Endothelial cell (in vitro differentiated cells): ENCODE data around the gene PPP2R2C. TPM values are rescaled to one million over a fixed set of nuclear protein-coding genes. Genes with fewer than 3 reads are reported as not detected.

ENCODE experiments used
- DNase-seq: peaks from one replicate; pipeline ENCODE4 v3.0.0; 2021; ENCODE audit warnings: low spot score
- H3K27ac Mint-ChIP-seq: one replicate; pipeline ENCODE4 v1.8.0; 2021; ENCODE audit warnings: mixed read lengths, inconsistent platforms; ENCODE audit not compliant: unreplicated experiment
- H3K27me3 Mint-ChIP-seq: one replicate; pipeline ENCODE4 v1.8.0; 2021; ENCODE audit warnings: mild to moderate bottlenecking, moderate library complexity, mixed read lengths, inconsistent platforms; ENCODE audit not compliant: unreplicated experiment
- H3K36me3 Mint-ChIP-seq: one replicate; pipeline ENCODE4 v1.8.0; 2021; ENCODE audit warnings: mild to moderate bottlenecking, low read depth, mixed read lengths, inconsistent platforms; ENCODE audit not compliant: unreplicated experiment
- H3K4me1 Mint-ChIP-seq: one replicate; pipeline ENCODE4 v1.8.0; 2021; ENCODE audit warnings: mild to moderate bottlenecking, mixed read lengths, inconsistent platforms; ENCODE audit not compliant: unreplicated experiment
- H3K4me3 Mint-ChIP-seq: one replicate; pipeline ENCODE4 v1.8.0; 2021; ENCODE audit warnings: mild to moderate bottlenecking, mixed read lengths, inconsistent platforms; ENCODE audit not compliant: unreplicated experiment
- H3K9me3 Mint-ChIP-seq: one replicate; pipeline ENCODE4 v1.8.0; 2021; ENCODE audit warnings: mixed read lengths, inconsistent platforms; ENCODE audit not compliant: unreplicated experiment
- CTCF ChIP-seq: fragments of 200-600 bp; sonication (generic); IDR thresholded peaks from one replicate; pipeline ENCODE4 v1.5.0; 2021; ENCODE audit warnings: antibody characterized with exemption; ENCODE audit not compliant: unreplicated experiment
- total RNA-seq: library from RNA; stranded (reverse); fragmentation: NEBNext Ultra II Directional; extraction: Animal tissue kit (Norgen Biotek cat#: 25700); gene quantifications from one replicate; pipeline ENCODE4 v1.2.1, GENCODE V29; 2021; ENCODE audit not compliant: unreplicated experiment

Gene PPP2R2C
- total RNA-seq, 1 donor from 2014 or later = 1.7 TPM

GRCh38 chr4:6378493-6379445 lies 93.6 kb downstream of the PPP2R2C start:
- peaks cover 5% of the 10 kb centered on the region for H3K9me3 Mint-ChIP-seq
- no peak for DNase-seq
- H3K27me3 Mint-ChIP-seq = peaks cover 7% of the 10 kb centered on the region
- TF ChIP-seq CTCF = no peak
- no peak overlapping the region for H3K27ac Mint-ChIP-seq
- H3K4me3 Mint-ChIP-seq = no peak overlapping the region
- H3K4me1 Mint-ChIP-seq = no peaks in the 10 kb centered on the region
- H3K36me3 Mint-ChIP-seq = no peaks in the 10 kb centered on the region

- H3K4me3 Mint-ChIP-seq = no peak overlapping the region
- H3K36me3 Mint-ChIP-seq = no peaks in the 10 kb centered on the region
- H3K4me1 Mint-ChIP-seq = no peaks in the 10 kb centered on the region
- no peak for DNase-seq
- H3K27me3 Mint-ChIP-seq = peaks cover 7% of the 10 kb centered on the region
- no peak for TF ChIP-seq CTCF
- H3K27ac Mint-ChIP-seq = no peak overlapping the region
- peaks cover 5% of the 10 kb centered on the region for H3K9me3 Mint-ChIP-seq
These were observed 94.6 kb downstream of the PPP2R2C start for GRCh38 chr4:6377626-6378492.

- no peaks in the 10 kb centered on the region for H3K4me1 Mint-ChIP-seq
- no peak overlapping the region for H3K4me3 Mint-ChIP-seq
- DNase-seq = no peak
- no peak overlapping the region for H3K27ac Mint-ChIP-seq
- peaks cover 8% of the 10 kb centered on the region for H3K27me3 Mint-ChIP-seq
- H3K36me3 Mint-ChIP-seq = no peaks in the 10 kb centered on the region
- no peak for TF ChIP-seq CTCF
- H3K9me3 Mint-ChIP-seq = peaks cover 5% of the 10 kb centered on the region
These were observed 96.7 kb downstream of the PPP2R2C start for GRCh38 chr4:6375620-6376295.

- no peaks in the 10 kb centered on the region for H3K36me3 Mint-ChIP-seq
- no peak overlapping the region for H3K27ac Mint-ChIP-seq
- peaks cover 5% of the 10 kb centered on the region for H3K9me3 Mint-ChIP-seq
- no peak overlapping the region for H3K4me3 Mint-ChIP-seq
- TF ChIP-seq CTCF = no peak
- DNase-seq = no peak
- H3K27me3 Mint-ChIP-seq = peaks cover 8% of the 10 kb centered on the region
- H3K4me1 Mint-ChIP-seq = no peaks in the 10 kb centered on the region
These were observed 97.8 kb downstream of the PPP2R2C start for GRCh38 chr4:6374575-6374974.
